GM04504 (cell line): Measurements from ENCODE around the gene CA5B.
"Not testable (repeated sequence)": the region's sequence is repeated elsewhere in the genome, so short reads cannot be mapped to it uniquely, and the experiment has no call there.

Experiments
- DNase-seq: peaks from one replicate; pipeline ENCODE4 v3.0.0-alpha.2; 2012; ENCODE audit warnings: low read depth

Gene CA5B

GRCh38 chrX:15737959-15738902, at the start of gene CA5B:
Gene CA5B, plus strand, starts transcription at chrX:15738270. Its CDS starts 11,754 bp downstream, at chrX:15750024.
- no peak for DNase-seq

GRCh38 chrX:15694941-15695451, 43.1 kb upstream of the CA5B start:
- no peak for DNase-seq

GRCh38 chrX:15696516-15696915, 41.6 kb upstream of the CA5B start:
- no peak for DNase-seq

- DNase-seq: no peak
Observed at GRCh38 chrX:15702488-15703371, 35.3 kb upstream of the CA5B start.

- not testable (repeated sequence) for DNase-seq
Observed at GRCh38 chrX:15703809-15704208, 34.3 kb upstream of the CA5B start.

GRCh38 chrX:15704273-15704672, 33.8 kb upstream of the CA5B start:
- not testable (repeated sequence) for DNase-seq

GRCh38 chrX:15714529-15714928, 23.5 kb upstream of the CA5B start:
- no peak for DNase-seq

- no peak for DNase-seq
Observed at GRCh38 chrX:15718283-15718970, 19.6 kb upstream of the CA5B start.

GRCh38 chrX:15719324-15719968, 18.6 kb upstream of the CA5B start:
- no peak for DNase-seq

GRCh38 chrX:15721911-15722310, 16.2 kb upstream of the CA5B start:
- peak; percentile 13 for DNase-seq

GRCh38 chrX:15723887-15724517, 14.1 kb upstream of the CA5B start:
- DNase-seq: no peak

GRCh38 chrX:15724911-15725310, 13.2 kb upstream of the CA5B start:
- no peak for DNase-seq

- not testable (repeated sequence) for DNase-seq
Observed at GRCh38 chrX:15731368-15731767, 6.7 kb upstream of the CA5B start.

GRCh38 chrX:15737190-15737958, 696 bp upstream of the CA5B start:
- no peak for DNase-seq

GRCh38 chrX:15739886-15740285, 1.8 kb downstream of the CA5B start:
- no peak for DNase-seq

- no peak for DNase-seq
Observed at GRCh38 chrX:15744181-15744867, 6.3 kb downstream of the CA5B start.

- no peak for DNase-seq
Observed at GRCh38 chrX:15745179-15745578, 7.1 kb downstream of the CA5B start.

- not testable (repeated sequence) for DNase-seq
Observed at GRCh38 chrX:15746651-15747050, 8.6 kb downstream of the CA5B start.

- DNase-seq: no peak
Observed at GRCh38 chrX:15747626-15748173, 9.6 kb downstream of the CA5B start.
